KMS-11 (cell line): Measurements from ENCODE around the gene LMNTD2.

Experiments
- H2AFZ ChIP-seq: fragments of 200-600 bp; sonication (generic); 2 replicates; pipeline ENCODE4 v1.6.1; 2016; ENCODE audit warnings: antibody characterized with exemption, mixed run types, low read depth
- H3K27ac ChIP-seq: fragments of 200-600 bp; sonication (generic); 2 replicates; pipeline ENCODE4 v1.6.1; 2016; ENCODE audit warnings: mild to moderate bottlenecking, mixed run types
- H3K27me3 ChIP-seq: fragments of 200-600 bp; sonication (generic); 2 replicates; pipeline ENCODE4 v1.6.1; 2017; ENCODE audit warnings: mild to moderate bottlenecking, low read depth, mixed run types, moderate library complexity; ENCODE audit not compliant: insufficient read depth
- H3K36me3 ChIP-seq: fragments of 200-600 bp; sonication (generic); 2 replicates; pipeline ENCODE4 v1.6.1; 2017; ENCODE audit warnings: mild to moderate bottlenecking, mixed run types; ENCODE audit not compliant: insufficient read depth
- H3K4me1 ChIP-seq: fragments of 200-600 bp; sonication (generic); 2 replicates; pipeline ENCODE4 v1.6.1; 2016; ENCODE audit warnings: mild to moderate bottlenecking, low read depth, mixed run types; ENCODE audit not compliant: poor library complexity, severe bottlenecking
- H3K4me2 ChIP-seq: fragments of 200-600 bp; sonication (generic); 2 replicates; pipeline ENCODE4 v1.7.0; 2016; ENCODE audit warnings: mild to moderate bottlenecking, mixed run types
- H3K4me3 ChIP-seq: fragments of 200-600 bp; sonication (generic); IDR thresholded peaks from 2 replicates; pipeline ENCODE4 v1.6.1; 2017; ENCODE audit warnings: low read depth, low read length, mixed read lengths; ENCODE audit not compliant: insufficient read depth
- H3K79me2 ChIP-seq: fragments of 200-600 bp; sonication (generic); 2 replicates; pipeline ENCODE4 v1.6.1; 2016; ENCODE audit warnings: low read depth, mixed run types; ENCODE audit not compliant: insufficient read depth
- H3K9ac ChIP-seq: fragments of 200-600 bp; sonication (generic); 2 replicates; pipeline ENCODE4 v1.6.1; 2016; ENCODE audit warnings: mild to moderate bottlenecking, mixed run types
- H4K20me1 ChIP-seq: fragments of 200-600 bp; sonication (generic); 2 replicates; pipeline ENCODE4 v1.6.1; 2016; ENCODE audit warnings: mild to moderate bottlenecking, mixed run types; ENCODE audit not compliant: insufficient read depth
- TF ChIP-seq, protein P1 (sequence below): fragments of 200-600 bp; sonication (generic); conservative IDR thresholded peaks from 2 replicates; pipeline ENCODE4 v1.6.1; 2017; ENCODE audit warnings: low read depth, mild to moderate bottlenecking, antibody characterized with exemption, low read length, moderate library complexity, mixed read lengths

The LMNTD2 gene

GRCh38 chr11:563812-564578 lies 3.5 kb upstream of the LMNTD2 start:
- no peak overlapping the region for H3K4me3 ChIP-seq
- peaks cover 13% of the 10 kb centered on the region for H3K4me1 ChIP-seq
- no peaks in the 10 kb centered on the region for H4K20me1 ChIP-seq
- H3K36me3 ChIP-seq: no peaks in the 10 kb centered on the region
- H3K27ac ChIP-seq: no peak overlapping the region
- no peak overlapping the region for H3K9ac ChIP-seq
- H2AFZ ChIP-seq: no peak overlapping the region
- no peaks in the 10 kb centered on the region for H3K27me3 ChIP-seq
- no peaks in the 10 kb centered on the region for H3K79me2 ChIP-seq
- H3K4me2 ChIP-seq: no peak overlapping the region
- TF ChIP-seq, protein P1, sequence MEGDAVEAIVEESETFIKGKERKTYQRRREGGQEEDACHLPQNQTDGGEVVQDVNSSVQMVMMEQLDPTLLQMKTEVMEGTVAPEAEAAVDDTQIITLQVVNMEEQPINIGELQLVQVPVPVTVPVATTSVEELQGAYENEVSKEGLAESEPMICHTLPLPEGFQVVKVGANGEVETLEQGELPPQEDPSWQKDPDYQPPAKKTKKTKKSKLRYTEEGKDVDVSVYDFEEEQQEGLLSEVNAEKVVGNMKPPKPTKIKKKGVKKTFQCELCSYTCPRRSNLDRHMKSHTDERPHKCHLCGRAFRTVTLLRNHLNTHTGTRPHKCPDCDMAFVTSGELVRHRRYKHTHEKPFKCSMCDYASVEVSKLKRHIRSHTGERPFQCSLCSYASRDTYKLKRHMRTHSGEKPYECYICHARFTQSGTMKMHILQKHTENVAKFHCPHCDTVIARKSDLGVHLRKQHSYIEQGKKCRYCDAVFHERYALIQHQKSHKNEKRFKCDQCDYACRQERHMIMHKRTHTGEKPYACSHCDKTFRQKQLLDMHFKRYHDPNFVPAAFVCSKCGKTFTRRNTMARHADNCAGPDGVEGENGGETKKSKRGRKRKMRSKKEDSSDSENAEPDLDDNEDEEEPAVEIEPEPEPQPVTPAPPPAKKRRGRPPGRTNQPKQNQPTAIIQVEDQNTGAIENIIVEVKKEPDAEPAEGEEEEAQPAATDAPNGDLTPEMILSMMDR: no peak

DNA sequence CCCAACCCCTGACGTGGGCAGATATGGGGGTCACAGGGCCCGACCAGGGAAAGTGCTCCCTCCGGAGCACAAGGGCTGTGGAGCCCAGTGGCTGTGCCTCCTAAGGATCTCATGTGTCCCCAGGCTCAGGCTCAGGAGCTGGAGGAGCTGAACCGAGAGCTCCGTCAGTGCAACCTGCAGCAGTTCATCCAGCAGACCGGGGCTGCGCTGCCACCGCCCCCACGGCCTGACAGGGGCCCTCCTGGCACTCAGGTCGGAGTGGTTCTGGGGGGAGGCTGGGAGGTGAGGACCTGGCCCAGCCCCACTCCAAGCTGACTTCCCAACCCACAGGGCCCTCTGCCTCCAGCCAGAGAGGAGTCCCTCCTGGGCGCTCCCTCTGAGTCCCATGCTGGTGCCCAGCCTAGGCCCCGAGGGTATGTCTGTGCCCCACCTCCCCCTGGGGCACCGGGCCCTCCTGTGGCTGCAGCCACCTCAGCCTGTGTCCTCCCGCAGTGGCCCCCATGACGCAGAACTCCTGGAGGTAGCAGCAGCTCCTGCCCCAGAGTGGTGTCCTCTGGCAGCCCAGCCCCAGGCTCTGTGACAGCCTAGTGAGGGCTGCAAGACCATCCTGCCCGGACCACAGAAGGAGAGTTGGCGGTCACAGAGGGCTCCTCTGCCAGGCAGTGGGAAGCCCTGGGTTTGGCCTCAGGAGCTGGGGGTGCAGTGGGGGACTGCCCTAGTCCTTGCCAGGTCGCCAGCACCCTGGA lies 2.7 kb upstream of the LMNTD2 start:
- H3K9ac ChIP-seq: no peak overlapping the region
- H2AFZ ChIP-seq: no peak overlapping the region
- peaks cover 13% of the 10 kb centered on the region for H3K4me1 ChIP-seq
- no peaks in the 10 kb centered on the region for H3K79me2 ChIP-seq
- no peaks in the 10 kb centered on the region for H4K20me1 ChIP-seq
- H3K4me3 ChIP-seq: no peak overlapping the region
- no peaks in the 10 kb centered on the region for H3K36me3 ChIP-seq
- H3K4me2 ChIP-seq: no peak overlapping the region
- TF ChIP-seq, protein P1: no peak
- no peak overlapping the region for H3K27ac ChIP-seq
- no peaks in the 10 kb centered on the region for H3K27me3 ChIP-seq

- TF ChIP-seq, protein P1: no peak
- Histone ChIP-seq H2AFZ (no peak overlapping the region), H3K4me2 (peak overlapping the region; percentile 63), H3K4me3 (no peak overlapping the region), H3K27me3 (no peaks in the 10 kb centered on the region; the same call in 1 of the 2 replicates), H3K79me2 (no peaks in the 10 kb centered on the region), H3K27ac (no peak overlapping the region), H4K20me1 (no peaks in the 10 kb centered on the region), H3K36me3 (no peaks in the 10 kb centered on the region), H3K9ac (no peak overlapping the region), H3K4me1 (peaks cover 13% of the 10 kb centered on the region)
Observed at GRCh38 chr11:562046-562645, 1.6 kb upstream of the LMNTD2 start.

- Histone ChIP-seq H3K79me2 (no peaks in the 10 kb centered on the region), H3K4me3 (no peak overlapping the region), H2AFZ (peak overlapping the region; percentile 81), H3K27ac (no peak overlapping the region), H4K20me1 (no peaks in the 10 kb centered on the region), H3K4me1 (peaks cover 13% of the 10 kb centered on the region), H3K4me2 (peak overlapping the region; percentile 63), H3K9ac (peak overlapping the region; percentile 30; the same call in 1 of the 2 replicates), H3K36me3 (no peaks in the 10 kb centered on the region), H3K27me3 (no peaks in the 10 kb centered on the region; the same call in 1 of the 2 replicates)
- TF ChIP-seq, protein P1: no peak
Observed at GRCh38 chr11:561148-562003, 838 bp upstream of the LMNTD2 start.
